Measurements from ENCODE around the gene PRH2. TPM values are rescaled to one million over a fixed set of nuclear protein-coding genes. Genes with fewer than 3 reads are reported as not detected.

Gene PRH2
- total RNA-seq, 1 donor from 2014 or later: not detected

GRCh38 chr12:10941369-10941768, 12.3 kb downstream of the PRH2 start:
- Histone ChIP-seq H3K36me3 (no peaks in the 10 kb centered on the region), H3K9me3 (no peaks in the 10 kb centered on the region), H3K27ac (no peak overlapping the region), H3K4me3 (no peak overlapping the region), H3K27me3 (ENCODE audit: low read depth) (no peaks in the 10 kb centered on the region), H3K4me1 (no peaks in the 10 kb centered on the region)
- no peak for DNase-seq
- no peak for TF ChIP-seq CTCF (IDR thresholded peaks at IDR 0.05)
- no peak for ATAC-seq
- intact Hi-C loops (cut with DNase I): no loop called here

GRCh38 chr12:10941916-10942607, 13.0 kb downstream of the PRH2 start:
- no peaks in the 10 kb centered on the region for H3K27me3 ChIP-seq (ENCODE audit: low read depth)
- ATAC-seq: no peak
- no peak overlapping the region for H3K4me3 ChIP-seq
- no peaks in the 10 kb centered on the region for H3K4me1 ChIP-seq
- H3K9me3 ChIP-seq: no peaks in the 10 kb centered on the region
- H3K27ac ChIP-seq: no peak overlapping the region
- intact Hi-C loops (cut with DNase I): no loop called here
- no peak for DNase-seq
- H3K36me3 ChIP-seq: no peaks in the 10 kb centered on the region
- no peak for TF ChIP-seq CTCF (IDR thresholded peaks at IDR 0.05)

- intact Hi-C loops (cut with DNase I): no loop called here
- Histone ChIP-seq H3K4me3 (no peak overlapping the region), H3K27ac (no peak overlapping the region), H3K9me3 (no peaks in the 10 kb centered on the region), H3K27me3 (ENCODE audit: low read depth) (no peaks in the 10 kb centered on the region), H3K36me3 (no peaks in the 10 kb centered on the region), H3K4me1 (no peaks in the 10 kb centered on the region)
- DNase-seq (no peak), ATAC-seq (no peak)
- TF ChIP-seq CTCF (IDR thresholded peaks at IDR 0.05): no peak
These were observed 14.1 kb downstream of the PRH2 start for GRCh38 chr12:10943167-10943566.

- H3K27ac ChIP-seq: no peak overlapping the region
- no peaks in the 10 kb centered on the region for H3K36me3 ChIP-seq
- no peak for TF ChIP-seq CTCF (IDR thresholded peaks at IDR 0.05)
- no peaks in the 10 kb centered on the region for H3K4me1 ChIP-seq
- intact Hi-C loops (cut with DNase I): no loop called here
- peaks cover 5% of the 10 kb centered on the region for H3K9me3 ChIP-seq
- no peaks in the 10 kb centered on the region for H3K27me3 ChIP-seq (ENCODE audit: low read depth)
- no peak overlapping the region for H3K4me3 ChIP-seq
- DNase-seq (no peak), ATAC-seq (no peak)
These were observed 23.6 kb downstream of the PRH2 start for GRCh38 chr12:10952645-10953044.

GRCh38 chr12:10956085-10956484, 27.0 kb downstream of the PRH2 start:
- Histone ChIP-seq H3K36me3 (no peaks in the 10 kb centered on the region), H3K27ac (no peak overlapping the region), H3K9me3 (peaks cover 5% of the 10 kb centered on the region), H3K27me3 (ENCODE audit: low read depth) (no peaks in the 10 kb centered on the region), H3K4me1 (no peaks in the 10 kb centered on the region), H3K4me3 (no peak overlapping the region)
- TF ChIP-seq CTCF (IDR thresholded peaks at IDR 0.05): no peak
- DNase-seq (no peak), ATAC-seq (no peak)
- intact Hi-C loops (cut with DNase I): no loop called here

All from lower lobe of right lung (tissue), 2 donors.